HEK293T (cell line): ENCODE data around the gene SERPINA4.

Experiments used
- CTCF ChIA-PET: fragments of 350-600 bp; formaldehyde crosslinking; extraction: SDS; loops from one replicate; lab custom pipeline; 2021; ENCODE audit warnings: antibody characterized with exemption, inconsistent platforms; lab: Yijun Ruan, JAX
- POLR2A ChIA-PET: fragments of 350-600 bp; formaldehyde crosslinking; extraction: SDS; loops from one replicate; lab custom pipeline; 2020; ENCODE audit warnings: antibody characterized with exemption, inconsistent platforms; lab: Yijun Ruan, JAX
- DNase-seq: peaks from one replicate; pipeline ENCODE4 v3.0.0; 2012; ENCODE audit warnings: mixed read lengths; ENCODE audit errors: extremely low spot score
- ARNT ChIP-seq: fragments of 450-650 bp; IDR thresholded peaks from 2 replicates; pipeline ENCODE4 v1.6.1; 2017; ENCODE audit warnings: mild to moderate bottlenecking
- BHLHE40 ChIP-seq: fragments of 450-650 bp; IDR thresholded peaks from 2 replicates; pipeline ENCODE4 v1.6.1; 2016; ENCODE audit warnings: mild to moderate bottlenecking, moderate library complexity, borderline replicate concordance
- CTBP1 ChIP-seq: fragments of 450-650 bp; IDR thresholded peaks from 2 replicates; pipeline ENCODE4 v1.6.1; 2016; ENCODE audit warnings: borderline replicate concordance
- ELF4 ChIP-seq: fragments of 450-650 bp; IDR thresholded peaks from 2 replicates; pipeline ENCODE4 v1.6.1; 2017; ENCODE audit warnings: antibody characterized with exemption
- FOXA1 ChIP-seq: fragments of 450-650 bp; IDR thresholded peaks from 2 replicates; pipeline ENCODE4 v1.6.1; 2016; ENCODE audit warnings: mild to moderate bottlenecking
- FOXK2 ChIP-seq: fragments of 450-650 bp; IDR thresholded peaks from 2 replicates; pipeline ENCODE4 v1.6.1; 2016; ENCODE audit warnings: mild to moderate bottlenecking
- FOXM1 ChIP-seq: fragments of 450-650 bp; IDR thresholded peaks from 2 replicates; pipeline ENCODE4 v1.6.1; 2017; ENCODE audit warnings: mild to moderate bottlenecking, borderline replicate concordance
- HDGF ChIP-seq: fragments of 450-650 bp; IDR thresholded peaks from 2 replicates; pipeline ENCODE4 v1.6.1; 2017; ENCODE audit warnings: antibody characterized with exemption, borderline replicate concordance
- L3MBTL2 ChIP-seq: fragments of 450-650 bp; conservative IDR thresholded peaks from 2 replicates; pipeline ENCODE4 v1.6.1; 2016; ENCODE audit warnings: mild to moderate bottlenecking
- LEF1 ChIP-seq: fragments of 450-650 bp; IDR thresholded peaks from 2 replicates; pipeline ENCODE4 v1.6.1; 2017; ENCODE audit warnings: mild to moderate bottlenecking, borderline replicate concordance
- NFRKB ChIP-seq: fragments of 450-650 bp; IDR thresholded peaks from 2 replicates; pipeline ENCODE4 v1.6.1; 2016; ENCODE audit warnings: mild to moderate bottlenecking, moderate library complexity
- SP1 ChIP-seq: fragments of 450-650 bp; IDR thresholded peaks from 2 replicates; pipeline ENCODE4 v1.6.1; 2017
- SUZ12 ChIP-seq: fragments of 450-650 bp; IDR thresholded peaks from 2 replicates; pipeline ENCODE4 v1.6.1; 2016; ENCODE audit warnings: mild to moderate bottlenecking
- TARDBP ChIP-seq: fragments of 450-650 bp; IDR thresholded peaks from 2 replicates; pipeline ENCODE4 v1.6.1; 2016
- ZNF384 ChIP-seq: fragments of 450-650 bp; IDR thresholded peaks from 2 replicates; pipeline ENCODE4 v1.6.1; 2016
- TF ChIP-seq, protein P1 (sequence below): fragments of 450-650 bp; IDR thresholded peaks from 2 replicates; pipeline ENCODE4 v1.6.1; 2016

The SERPINA4 gene

DNA sequence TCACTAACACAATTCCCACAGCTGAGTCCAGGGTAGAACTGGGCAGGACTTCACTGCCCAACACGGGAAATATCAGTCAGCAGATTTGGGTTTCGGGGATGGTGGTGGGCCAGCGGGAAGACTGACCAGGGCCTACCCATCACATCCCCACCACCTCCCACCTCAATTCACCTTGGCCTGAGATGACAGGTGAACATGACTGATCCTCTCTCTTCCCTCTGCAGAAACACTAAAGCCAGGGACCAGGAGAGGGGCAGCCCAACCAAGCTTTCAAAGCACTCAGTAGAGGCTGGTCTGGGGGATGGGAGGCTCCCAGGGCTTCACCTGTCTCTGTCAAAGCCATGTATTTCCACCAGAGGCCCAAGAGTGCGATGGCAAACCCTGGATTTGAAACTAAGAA, 22.3 kb downstream of the SERPINA4 start:
- ChIA-PET CTCF (no interaction called here), POLR2A (no interaction called here)
- no peak for DNase-seq
- TF ChIP-seq CTBP1: no peak
- TF ChIP-seq FOXA1: no peak

DNA sequence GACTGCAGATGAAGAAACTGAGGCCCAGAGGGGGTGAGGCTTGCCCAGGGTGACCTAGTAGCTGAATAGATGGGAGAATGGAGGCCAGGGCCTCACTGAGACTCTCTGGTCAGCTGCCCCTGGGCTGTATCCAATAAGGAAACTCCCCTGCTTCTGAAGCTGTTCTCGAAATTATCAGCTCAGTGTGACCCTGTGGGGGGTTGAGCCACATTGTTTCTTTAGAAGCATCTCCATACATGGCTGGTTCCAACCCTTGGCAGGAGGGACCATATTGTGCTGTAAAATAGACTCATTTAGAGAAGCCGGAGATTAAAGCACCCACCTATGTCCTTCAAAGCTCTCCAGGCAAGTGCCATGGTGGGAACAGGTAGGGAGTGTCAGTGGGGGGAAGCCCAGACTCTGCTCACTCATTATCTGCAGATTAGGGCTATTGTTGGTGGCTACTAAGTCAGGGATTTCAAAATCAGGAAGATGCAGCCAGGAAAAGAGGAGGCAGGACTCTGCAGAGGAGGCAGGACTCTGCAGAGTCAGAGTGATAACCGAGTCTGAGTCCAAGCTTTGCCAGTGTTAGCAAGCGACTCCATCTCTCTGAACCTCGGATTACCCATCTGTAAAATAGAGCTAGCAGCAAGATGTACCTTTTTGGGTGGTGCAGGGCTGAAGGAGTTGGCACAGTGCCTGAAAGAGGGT, 23.5 kb downstream of the SERPINA4 start:
- no peak for TF ChIP-seq TARDBP
- no peak for TF ChIP-seq LEF1
- TF ChIP-seq SUZ12: no peak
- TF ChIP-seq FOXM1: no peak
- TF ChIP-seq FOXK2: no peak
- TF ChIP-seq NFRKB: no peak
- TF ChIP-seq BHLHE40: no peak
- TF ChIP-seq, protein P1, sequence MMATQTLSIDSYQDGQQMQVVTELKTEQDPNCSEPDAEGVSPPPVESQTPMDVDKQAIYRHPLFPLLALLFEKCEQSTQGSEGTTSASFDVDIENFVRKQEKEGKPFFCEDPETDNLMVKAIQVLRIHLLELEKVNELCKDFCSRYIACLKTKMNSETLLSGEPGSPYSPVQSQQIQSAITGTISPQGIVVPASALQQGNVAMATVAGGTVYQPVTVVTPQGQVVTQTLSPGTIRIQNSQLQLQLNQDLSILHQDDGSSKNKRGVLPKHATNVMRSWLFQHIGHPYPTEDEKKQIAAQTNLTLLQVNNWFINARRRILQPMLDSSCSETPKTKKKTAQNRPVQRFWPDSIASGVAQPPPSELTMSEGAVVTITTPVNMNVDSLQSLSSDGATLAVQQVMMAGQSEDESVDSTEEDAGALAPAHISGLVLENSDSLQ: no peak
- TF ChIP-seq ZNF384: no peak
- TF ChIP-seq HDGF: no peak
- no peak for TF ChIP-seq SP1
- CTCF ChIA-PET: interaction anchor here (1.1 kb wide), 1 partner anchor 20 kb away, joined by 3 read pairs; no protein-coding TSS in a partner anchor
- POLR2A ChIA-PET: no interaction called here
- DNase-seq: no peak

DNA sequence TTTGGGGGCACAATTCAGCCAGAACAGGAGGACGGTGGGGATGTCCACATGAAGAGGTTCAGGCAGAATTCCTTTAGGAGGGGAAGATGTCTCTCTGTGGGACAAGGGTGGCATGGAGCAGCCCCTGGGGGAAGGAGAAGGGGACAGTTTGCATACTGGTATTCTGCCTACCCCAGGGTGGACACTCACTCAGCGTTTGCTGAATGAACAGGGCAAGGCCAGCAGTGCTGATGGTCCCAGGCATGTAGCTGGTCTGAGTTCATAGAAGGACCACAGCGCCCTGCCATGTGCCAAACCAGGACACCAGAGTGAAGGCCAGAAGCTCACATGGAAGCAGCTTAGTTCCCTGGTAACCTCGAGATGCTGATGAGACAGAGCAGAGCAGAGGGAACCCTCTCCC, 25.4 kb downstream of the SERPINA4 start:
- ChIA-PET POLR2A (no interaction called here), CTCF (no interaction called here)
- no peak for DNase-seq
- TF ChIP-seq FOXK2 (no peak), FOXA1 (no peak), ARNT (no peak), BHLHE40 (no peak), FOXM1 (no peak), LEF1 (no peak), SP1 (no peak), TARDBP (no peak), CTBP1 (no peak)
- TF ChIP-seq, protein P1: no peak

DNA sequence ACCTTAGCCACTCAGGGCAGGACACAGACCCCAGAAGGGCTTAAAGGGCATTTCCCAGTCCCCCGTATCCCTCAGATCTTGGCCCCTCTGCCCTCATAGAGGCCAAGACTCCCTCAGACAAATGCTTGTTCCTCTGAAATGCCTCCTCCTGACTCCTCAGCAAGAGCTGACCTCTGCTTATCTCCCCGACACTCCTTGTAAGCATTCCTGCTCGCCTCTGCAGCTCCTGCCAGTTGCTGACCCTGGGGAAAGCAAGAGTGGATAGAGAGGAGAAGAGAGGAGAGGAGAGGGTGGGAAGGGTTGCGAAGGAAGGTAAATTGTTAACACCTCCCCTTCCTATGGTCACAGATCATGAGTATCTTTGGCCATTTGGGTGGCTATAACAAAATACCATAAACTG, 27.1 kb downstream of the SERPINA4 start:
- TF ChIP-seq, protein P1: no peak
- DNase-seq: no peak
- POLR2A ChIA-PET: no interaction called here
- CTCF ChIA-PET: no interaction called here

DNA sequence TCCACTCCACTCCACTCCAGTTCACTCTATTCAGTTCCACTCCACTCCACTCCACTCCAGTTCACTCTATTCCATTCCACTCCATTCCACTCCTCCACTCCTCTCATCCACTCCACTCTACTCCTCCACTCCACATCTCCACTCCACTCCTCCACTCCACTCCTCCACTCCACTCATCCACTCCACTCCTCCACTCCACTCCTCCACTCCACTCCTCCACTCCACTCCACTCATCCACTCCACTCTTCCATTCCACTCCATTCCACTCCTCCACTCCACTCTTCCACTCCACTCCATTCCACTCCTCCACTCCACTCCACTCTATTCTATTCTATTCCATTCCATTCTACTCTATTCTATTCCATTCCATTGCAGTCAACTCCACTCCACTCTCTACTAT, 29.8 kb downstream of the SERPINA4 start:
- ChIA-PET POLR2A (no interaction called here), CTCF (no interaction called here)
- TF ChIP-seq, protein P1: no peak
- TF ChIP-seq L3MBTL2 (no peak), ELF4 (no peak), LEF1 (no peak)
- DNase-seq: no peak

DNA sequence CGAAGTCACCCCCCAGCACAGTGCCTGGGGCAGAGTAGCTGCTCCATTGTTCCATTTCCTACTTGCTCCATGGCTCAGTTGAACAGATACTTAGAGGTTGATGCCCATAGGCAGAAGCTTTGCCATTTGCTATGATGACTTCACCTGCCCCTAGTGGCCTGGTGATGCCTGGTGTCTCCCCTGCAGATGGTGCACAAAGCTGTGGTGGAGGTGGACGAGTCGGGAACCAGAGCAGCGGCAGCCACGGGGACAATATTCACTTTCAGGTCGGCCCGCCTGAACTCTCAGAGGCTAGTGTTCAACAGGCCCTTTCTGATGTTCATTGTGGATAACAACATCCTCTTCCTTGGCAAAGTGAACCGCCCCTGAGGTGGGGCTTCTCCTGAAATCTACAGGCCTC, 30.6 kb downstream of the SERPINA4 start:
- no peak for DNase-seq
- TF ChIP-seq, protein P1: no peak
- no peak for TF ChIP-seq FOXA1
- TF ChIP-seq FOXK2: no peak
- no peak for TF ChIP-seq NFRKB
- TF ChIP-seq ZNF384: no peak
- no peak for TF ChIP-seq ARNT
- TF ChIP-seq CTBP1: no peak
- no peak for TF ChIP-seq SUZ12
- no peak for TF ChIP-seq BHLHE40
- TF ChIP-seq L3MBTL2: no peak
- no peak for TF ChIP-seq HDGF
- TF ChIP-seq ELF4: no peak
- no peak for TF ChIP-seq TARDBP
- ChIA-PET POLR2A (no interaction called here), CTCF (no interaction called here)
